A673 (cell line): ENCODE data around the gene CD3G.

Experiments used
- CTCF ChIP-seq: fragments of 300-800, 200-600 bp; sonication (generic); conservative IDR thresholded peaks from 2 replicates; pipeline ENCODE4 v1.5.1; 2017; ENCODE audit warnings: low read depth, mild to moderate bottlenecking, antibody characterized with exemption, low read length, moderate library complexity, mixed read lengths
- EZH2 ChIP-seq: fragments of 200-600 bp; sonication (generic); IDR thresholded peaks from 2 replicates; pipeline ENCODE4 v1.6.1; 2017; ENCODE audit warnings: borderline replicate concordance, low read depth, mild to moderate bottlenecking, mixed read lengths, antibody characterized with exemption, low read length; ENCODE audit not compliant: poor library complexity, severe bottlenecking

- TF ChIP-seq EZH2 (no peak), CTCF (no peak)
These were observed 31.8 kb upstream of the CD3G start for GRCh38 chr11:118312328-118312727.
